ENCODE measurements around the gene THAP4. TPM values are rescaled to one million over a fixed set of nuclear protein-coding genes. Genes with fewer than 3 reads are reported as not detected.

Gene THAP4
- total RNA-seq, 1 experiment from 2014 or later, result 88.6 TPM

- ATAC-seq (peak; percentile 88), DNase-seq (ENCODE audit: low spot score) (peak; percentile 93)
- Mint-ChIP-seq H3K27ac (no peak overlapping the region), H3K4me3 (peak overlapping the region; percentile 81), H3K27me3 (ENCODE audit: low read depth) (peaks cover 42% of the 10 kb centered on the region), H3K36me3 (no peaks in the 10 kb centered on the region), H3K9me3 (no peaks in the 10 kb centered on the region), H3K4me1 (peaks cover 4% of the 10 kb centered on the region)
- ChIA-PET CTCF (interaction anchor here (0.6 to 1.3 kb wide), 3 partner anchors 14 to 55 kb away, joined by 3 to 5 read pairs (median 3); no protein-coding TSS in a partner anchor), POLR2A (interaction anchor here (1.0 kb wide), 1 partner anchor 108 kb away, joined by 3 read pairs; no protein-coding TSS in a partner anchor)
- TF ChIP-seq ZSCAN18 (CRISPR knock-in tag; IDR thresholded peaks at IDR 0.05) (no peak), SMAD3 (CRISPR knock-in tag; IDR thresholded peaks at IDR 0.05; ENCODE audit: borderline replicate concordance) (no peak), STAT6 (CRISPR knock-in tag; conservative IDR thresholded peaks at IDR 0.05; ENCODE audit: low read depth) (0 out of 2 replicates have a peak, but pooled peaks have one; percentile 61), USF2 (CRISPR knock-in tag; IDR thresholded peaks at IDR 0.05) (no peak), NFATC4 (CRISPR knock-in tag; IDR thresholded peaks at IDR 0.05) (no peak), PRDM15 (CRISPR knock-in tag; IDR thresholded peaks at IDR 0.05) (no peak), JUN (CRISPR knock-in tag; IDR thresholded peaks at IDR 0.05) (no peak), ATF6 (CRISPR knock-in tag; IDR thresholded peaks at IDR 0.05) (no peak), TP53 (CRISPR knock-in tag; IDR thresholded peaks at IDR 0.05) (peak; percentile 86; the same call in 1 of the 2 replicates), ZNF121 (CRISPR knock-in tag; IDR thresholded peaks at IDR 0.05) (no peak), E2F4 (CRISPR knock-in tag; IDR thresholded peaks at IDR 0.05; ENCODE audit: borderline replicate concordance, low read depth) (no peak), SOX15 (CRISPR knock-in tag; IDR thresholded peaks at IDR 0.05) (no peak), CREB1 (CRISPR knock-in tag; IDR thresholded peaks at IDR 0.05) (no peak), SP1 (CRISPR knock-in tag; conservative IDR thresholded peaks at IDR 0.05) (peak; percentile 90), ZBTB21 (CRISPR knock-in tag; IDR thresholded peaks at IDR 0.05; ENCODE audit: borderline replicate concordance) (peak; percentile 47; the same call in 1 of the 2 replicates), ESRRA (CRISPR knock-in tag; IDR thresholded peaks at IDR 0.05; ENCODE audit: borderline replicate concordance) (no peak), IRF1 (CRISPR knock-in tag; IDR thresholded peaks at IDR 0.05) (no peak), CDX4 (CRISPR knock-in tag; IDR thresholded peaks at IDR 0.05; ENCODE audit: borderline replicate concordance) (no peak), SMAD4 (CRISPR knock-in tag; IDR thresholded peaks at IDR 0.05) (no peak), GRHL2 (CRISPR knock-in tag; IDR thresholded peaks at IDR 0.05; ENCODE audit: insufficient replicate concordance, severe bottlenecking) (no peak), USF1 (CRISPR knock-in tag; IDR thresholded peaks at IDR 0.05) (peak; percentile 27; the same call in 1 of the 2 replicates), NR2C2 (CRISPR knock-in tag; IDR thresholded peaks at IDR 0.05) (no peak)
Observed at GRCh38 chr2:241540771-241541561, 96.0 kb downstream of the THAP4 start.

Data from WTC11 (cell line).